BJ (cell line): Measurements from ENCODE around the gene RACGAP1. TPM values are rescaled to one million over a fixed set of nuclear protein-coding genes. Genes with fewer than 3 reads are reported as not detected.

Source experiments
- CTCF ChIA-PET: fragments of 350-600 bp; formaldehyde crosslinking; extraction: SDS; loops from one replicate; lab custom pipeline; 2021; ENCODE audit warnings: antibody characterized with exemption, inconsistent platforms; lab: Yijun Ruan, JAX
- POLR2A ChIA-PET: fragments of 300-600 bp; sonication (Branson Sonifier 250); formaldehyde crosslinking; extraction: SDS; loops from one replicate; lab custom pipeline; 2021; ENCODE audit warnings: antibody characterized with exemption; lab: Charles Lee
- DNase-seq: peaks from one replicate; pipeline ENCODE4 v3.0.0-alpha.2; 2011; ENCODE audit warnings: low read depth
- H3K27me3 ChIP-seq: 2 replicates; pipeline ENCODE4 v1.6.0; 2011; ENCODE audit warnings: low read length; ENCODE audit not compliant: control insufficient read depth, insufficient read depth
- H3K36me3 ChIP-seq: 2 replicates; pipeline ENCODE4 v1.5.1; 2011; ENCODE audit warnings: low read length; ENCODE audit not compliant: control insufficient read depth, insufficient read depth
- H3K4me3 ChIP-seq: 2 replicates; pipeline ENCODE4 v1.5.1; 2011; ENCODE audit warnings: low read depth, mild to moderate bottlenecking, control low read depth, low read length
- polyA plus RNA-seq: library from polyadenylated mRNA; depleted of rRNA; stranded (reverse); fragments of >200 nt; gene quantifications from 2 replicates; pipeline ENCODE4 v1.2.3, GENCODE V29; 2011
- TF ChIP-seq, protein P1 (sequence below): IDR thresholded peaks from 2 replicates; pipeline ENCODE4 v1.5.1; 2011; ENCODE audit warnings: low read depth, mild to moderate bottlenecking, control low read depth, inconsistent platforms, low read length, moderate library complexity; ENCODE audit not compliant: insufficient read depth

RACGAP1 gene
- polyA plus RNA-seq, 1 experiment, result 42.8 TPM

DNA sequence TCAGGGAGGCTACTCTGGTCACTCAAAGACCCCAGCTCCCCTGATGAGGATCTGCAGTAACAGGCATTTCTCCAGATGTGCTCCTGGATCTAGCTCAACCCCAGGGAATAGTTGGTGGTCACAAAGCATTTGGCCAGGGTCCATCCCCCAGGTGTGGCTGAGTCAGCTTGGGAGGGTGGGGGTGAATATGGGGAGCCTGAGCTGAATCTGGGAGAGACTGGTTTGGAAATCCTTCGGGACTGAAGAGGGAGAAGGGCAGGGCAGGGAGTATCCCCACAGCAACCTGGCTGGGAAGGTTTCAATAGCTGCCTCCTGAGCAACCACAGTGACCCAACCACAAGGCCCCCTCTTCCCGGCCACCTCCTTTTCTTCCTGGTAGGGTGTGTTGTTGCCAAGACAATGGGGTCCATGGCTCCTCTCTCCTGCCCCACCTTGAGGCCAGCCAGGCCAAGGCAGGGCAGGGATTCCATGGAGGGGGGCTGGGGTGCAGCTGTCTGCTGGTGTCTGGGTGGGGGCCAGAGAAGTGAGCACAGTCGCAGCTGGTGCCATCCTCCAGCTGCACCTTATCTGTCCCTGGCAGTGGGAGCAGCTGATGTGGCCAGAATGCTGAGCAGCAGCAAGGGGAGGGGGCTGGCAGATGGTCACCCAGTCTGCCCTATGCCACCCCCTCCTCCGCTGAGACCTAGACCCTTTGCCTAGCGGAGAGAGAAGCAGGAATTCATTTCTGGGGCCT is 37.6 kb upstream of the RACGAP1 start:
- Histone ChIP-seq H3K4me3 (no peak overlapping the region), H3K27me3 (no peaks in the 10 kb centered on the region), H3K36me3 (no peaks in the 10 kb centered on the region)
- ChIA-PET POLR2A (interaction anchor here (1.0 kb wide), 1 partner anchor 13 kb away, joined by 3 read pairs; no protein-coding TSS in a partner anchor), CTCF (interaction anchor here (1.2 to 19.9 kb wide), 8 partner anchors 7 to 196 kb away, joined by 4 to 578 read pairs (median 22); partner anchors contain the start of genes AQP5 and AQP6)
- TF ChIP-seq, protein P1, sequence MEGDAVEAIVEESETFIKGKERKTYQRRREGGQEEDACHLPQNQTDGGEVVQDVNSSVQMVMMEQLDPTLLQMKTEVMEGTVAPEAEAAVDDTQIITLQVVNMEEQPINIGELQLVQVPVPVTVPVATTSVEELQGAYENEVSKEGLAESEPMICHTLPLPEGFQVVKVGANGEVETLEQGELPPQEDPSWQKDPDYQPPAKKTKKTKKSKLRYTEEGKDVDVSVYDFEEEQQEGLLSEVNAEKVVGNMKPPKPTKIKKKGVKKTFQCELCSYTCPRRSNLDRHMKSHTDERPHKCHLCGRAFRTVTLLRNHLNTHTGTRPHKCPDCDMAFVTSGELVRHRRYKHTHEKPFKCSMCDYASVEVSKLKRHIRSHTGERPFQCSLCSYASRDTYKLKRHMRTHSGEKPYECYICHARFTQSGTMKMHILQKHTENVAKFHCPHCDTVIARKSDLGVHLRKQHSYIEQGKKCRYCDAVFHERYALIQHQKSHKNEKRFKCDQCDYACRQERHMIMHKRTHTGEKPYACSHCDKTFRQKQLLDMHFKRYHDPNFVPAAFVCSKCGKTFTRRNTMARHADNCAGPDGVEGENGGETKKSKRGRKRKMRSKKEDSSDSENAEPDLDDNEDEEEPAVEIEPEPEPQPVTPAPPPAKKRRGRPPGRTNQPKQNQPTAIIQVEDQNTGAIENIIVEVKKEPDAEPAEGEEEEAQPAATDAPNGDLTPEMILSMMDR, result no peak
- no peak for DNase-seq

DNA sequence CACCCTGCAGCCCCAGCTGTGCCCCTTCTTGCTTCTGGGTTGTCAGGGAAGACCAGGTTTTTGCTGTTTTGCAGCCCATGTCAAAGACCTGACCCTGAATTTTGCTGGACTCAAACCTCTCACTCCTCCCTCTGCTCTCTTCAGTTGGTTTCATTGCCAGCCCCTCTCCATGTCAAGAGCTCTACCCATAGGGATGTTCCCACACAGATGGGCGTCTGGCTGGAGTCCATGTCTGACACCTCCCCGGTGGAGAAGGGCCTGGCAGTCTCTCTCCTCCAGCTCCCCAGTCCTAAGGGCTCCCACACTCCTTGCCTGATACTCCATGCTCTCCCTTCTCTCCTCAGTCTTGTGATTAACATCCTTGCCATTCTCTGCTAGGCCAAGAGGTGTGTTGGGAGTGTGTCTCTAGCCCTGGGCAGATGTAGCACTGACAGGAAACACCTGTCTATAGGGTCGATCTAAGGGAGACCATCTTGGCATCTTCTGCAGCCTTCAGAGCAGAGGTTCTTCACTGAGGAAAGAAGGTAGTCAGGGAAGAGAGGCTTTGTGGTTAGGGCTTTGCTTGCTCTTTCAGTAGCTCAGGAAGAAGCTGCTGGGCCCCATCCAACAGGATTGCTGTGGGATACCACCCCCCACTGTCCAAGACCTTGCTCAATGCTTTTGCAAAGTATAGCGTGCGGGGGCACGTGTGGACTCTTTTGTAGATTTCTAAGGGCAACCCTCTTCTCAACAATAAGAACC is 36.8 kb upstream of the RACGAP1 start:
- Histone ChIP-seq H3K4me3 (no peak overlapping the region), H3K36me3 (no peaks in the 10 kb centered on the region), H3K27me3 (no peaks in the 10 kb centered on the region)
- TF ChIP-seq, protein P1, result no peak
- CTCF ChIA-PET, result interaction anchor here (0.7 to 19.9 kb wide), 7 partner anchors 8 to 195 kb away, joined by 4 to 578 read pairs (median 6); partner anchors contain the start of genes AQP5 and AQP6
- no peak for DNase-seq
- POLR2A ChIA-PET, result interaction anchor here (1.0 kb wide), 1 partner anchor 12 kb away, joined by 3 read pairs; no protein-coding TSS in a partner anchor

DNA sequence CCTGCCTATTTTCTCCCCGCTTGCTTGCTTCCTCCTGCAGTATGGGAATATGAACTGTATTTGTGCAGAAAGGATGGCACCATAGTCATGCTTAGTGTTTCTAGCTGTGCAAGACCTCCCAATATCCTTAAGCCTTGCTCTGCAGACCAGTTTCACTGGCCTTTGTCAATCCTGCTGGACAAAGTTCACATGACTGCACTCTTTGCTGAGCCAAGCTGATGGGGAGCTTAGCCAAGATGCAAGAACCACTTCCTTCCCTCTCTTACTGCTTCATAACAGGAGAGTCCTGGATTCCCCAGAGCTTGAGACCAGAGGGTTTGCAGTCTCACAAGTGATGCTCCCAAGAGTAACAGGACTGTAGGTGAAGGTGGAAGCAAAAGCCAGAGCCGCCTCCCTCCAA is 35.9 kb upstream of the RACGAP1 start:
- Histone ChIP-seq H3K27me3 (peaks cover 5% of the 10 kb centered on the region), H3K36me3 (no peaks in the 10 kb centered on the region), H3K4me3 (no peak overlapping the region)
- POLR2A ChIA-PET, result no interaction called here
- CTCF ChIA-PET, result interaction anchor here (0.9 to 19.9 kb wide), 6 partner anchors 10 to 194 kb away, joined by 3 to 578 read pairs (median 16); partner anchors contain the start of genes AQP5 and AQP6
- TF ChIP-seq, protein P1, result no peak
- DNase-seq, result no peak

DNA sequence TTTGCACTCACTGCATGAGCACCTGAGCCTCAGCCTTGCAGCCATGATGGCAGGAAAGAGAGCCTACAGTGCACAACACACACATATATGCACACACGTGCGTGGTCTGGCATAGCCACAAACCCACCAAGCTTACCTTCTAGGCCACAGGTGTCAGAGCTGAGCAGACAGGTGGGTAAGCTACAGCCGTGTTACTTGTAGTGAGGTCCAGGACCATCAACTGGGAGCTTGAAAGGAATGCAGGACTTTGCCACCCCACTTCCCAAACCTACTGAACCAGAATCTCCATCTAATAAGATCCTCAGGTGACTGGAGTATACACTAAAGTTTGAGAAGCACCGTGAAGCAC is 34.8 kb upstream of the RACGAP1 start:
- Histone ChIP-seq H3K27me3 (peaks cover 6% of the 10 kb centered on the region), H3K4me3 (no peak overlapping the region)
- DNase-seq, result no peak

More for the DNA sequence above, 34.8 kb upstream of the RACGAP1 start:
- H3K36me3 ChIP-seq, result no peaks in the 10 kb centered on the region
- CTCF ChIA-PET, result interaction anchor here (0.7 to 19.9 kb wide), 6 partner anchors 8 to 1983 kb away, joined by 3 to 578 read pairs (median 24); partner anchors contain the start of genes AQP5 and AQP6
- TF ChIP-seq, protein P1, result no peak
- POLR2A ChIA-PET, result no interaction called here
